ENCODE measurements around the gene SEC62.

Gene SEC62

GRCh38 chr3:170000051-170000450 is 33.4 kb downstream of the SEC62 start:
- Histone ChIP-seq H3K9me3 (ENCODE audit: insufficient read depth, low read length, severe bottlenecking) (no peaks in the 10 kb centered on the region), H3K9ac (ENCODE audit: low read depth, low read length) (no peak overlapping the region), H3K4me1 (ENCODE audit: insufficient read depth, low read length) (peaks cover 23% of the 10 kb centered on the region), H3K4me2 (ENCODE audit: insufficient read depth, low read length) (no peak overlapping the region), H3K27me3 (ENCODE audit: insufficient read depth, low read length, poor library complexity) (no peaks in the 10 kb centered on the region), H3K4me3 (ENCODE audit: low read depth in 1 of 2, low read length in 2 of 2) (no peak overlapping the region), H2AFZ (ENCODE audit: low read depth, low read length) (no peak overlapping the region), H3K79me2 (ENCODE audit: insufficient read depth, low read length) (no peaks in the 10 kb centered on the region), H4K20me1 (ENCODE audit: insufficient read depth, low read length) (no peaks in the 10 kb centered on the region; the same call in 1 of the 2 replicates), H3K36me3 (ENCODE audit: insufficient read depth, low read length) (peaks cover 22% of the 10 kb centered on the region), H3K27ac (ENCODE audit: low read length) (no peak overlapping the region)
- no peak for TF ChIP-seq EZH2 (IDR thresholded peaks at IDR 0.05; ENCODE audit: borderline replicate concordance, low read depth, low read length, severe bottlenecking)
- TF ChIP-seq CTCF (IDR thresholded peaks at IDR 0.05; ENCODE audit: borderline replicate concordance, extremely low read depth, low read length, poor library complexity, severe bottlenecking), result no peak
- no peak for DNase-seq
- ATAC-seq (ENCODE audit: insufficient read depth, low read depth), result no peak

- no peak overlapping the region; the same call in 1 of the 2 replicates for H3K4me2 ChIP-seq (ENCODE audit: insufficient read depth, low read length)
- H3K36me3 ChIP-seq (ENCODE audit: insufficient read depth, low read length), result peaks cover 6% of the 10 kb centered on the region; the same call in 1 of the 2 replicates
- TF ChIP-seq EZH2 (IDR thresholded peaks at IDR 0.05; ENCODE audit: borderline replicate concordance, low read depth, low read length, severe bottlenecking) (no peak), CTCF (IDR thresholded peaks at IDR 0.05; ENCODE audit: borderline replicate concordance, extremely low read depth, low read length, poor library complexity, severe bottlenecking) (no peak)
- no peaks in the 10 kb centered on the region for H3K27me3 ChIP-seq (ENCODE audit: insufficient read depth, low read length, poor library complexity)
- H2AFZ ChIP-seq (ENCODE audit: low read depth, low read length), result 0 out of 2 replicates have a peak overlapping the region, but pooled peaks have one; percentile 24
- H3K79me2 ChIP-seq (ENCODE audit: insufficient read depth, low read length), result no peaks in the 10 kb centered on the region
- H3K4me1 ChIP-seq (ENCODE audit: insufficient read depth, low read length), result peaks cover 34% of the 10 kb centered on the region
- ATAC-seq (ENCODE audit: insufficient read depth, low read depth), result no peak
- DNase-seq, result no peak
- no peak overlapping the region for H3K4me3 ChIP-seq (ENCODE audit: low read depth in 1 of 2, low read length in 2 of 2)
- H4K20me1 ChIP-seq (ENCODE audit: insufficient read depth, low read length), result no peaks in the 10 kb centered on the region
- peak overlapping the region; percentile 11; the same call in 1 of the 2 replicates for H3K9ac ChIP-seq (ENCODE audit: low read depth, low read length)
- peak overlapping the region; percentile 3; the same call in 1 of the 2 replicates for H3K27ac ChIP-seq (ENCODE audit: low read length)
- H3K9me3 ChIP-seq (ENCODE audit: insufficient read depth, low read length, severe bottlenecking), result no peaks in the 10 kb centered on the region
Observed at GRCh38 chr3:170002231-170002630, 35.6 kb downstream of the SEC62 start.

GRCh38 chr3:170002879-170003278 is 36.3 kb downstream of the SEC62 start:
- TF ChIP-seq CTCF (IDR thresholded peaks at IDR 0.05; ENCODE audit: borderline replicate concordance, extremely low read depth, low read length, poor library complexity, severe bottlenecking) (no peak), EZH2 (IDR thresholded peaks at IDR 0.05; ENCODE audit: borderline replicate concordance, low read depth, low read length, severe bottlenecking) (no peak)
- H4K20me1 ChIP-seq (ENCODE audit: insufficient read depth, low read length), result no peaks in the 10 kb centered on the region
- H3K27me3 ChIP-seq (ENCODE audit: insufficient read depth, low read length, poor library complexity), result no peaks in the 10 kb centered on the region
- no peaks in the 10 kb centered on the region for H3K79me2 ChIP-seq (ENCODE audit: insufficient read depth, low read length)
- H2AFZ ChIP-seq (ENCODE audit: low read depth, low read length), result peak overlapping the region; percentile 62
- H3K4me1 ChIP-seq (ENCODE audit: insufficient read depth, low read length), result peaks cover 39% of the 10 kb centered on the region
- H3K9ac ChIP-seq (ENCODE audit: low read depth, low read length), result peak overlapping the region; percentile 11; the same call in 1 of the 2 replicates
- peak overlapping the region; percentile 46 for H3K4me2 ChIP-seq (ENCODE audit: insufficient read depth, low read length)
- ATAC-seq (ENCODE audit: insufficient read depth, low read depth), result peak; percentile 57
- H3K27ac ChIP-seq (ENCODE audit: low read length), result peak overlapping the region; percentile 74
- no peak overlapping the region for H3K4me3 ChIP-seq (ENCODE audit: low read depth in 1 of 2, low read length in 2 of 2)
- peaks cover 6% of the 10 kb centered on the region; the same call in 1 of the 2 replicates for H3K36me3 ChIP-seq (ENCODE audit: insufficient read depth, low read length)
- DNase-seq, result no peak
- H3K9me3 ChIP-seq (ENCODE audit: insufficient read depth, low read length, severe bottlenecking), result no peaks in the 10 kb centered on the region

All from DND-41 (cell line).